Epidermal melanocyte (primary cell): Measurements from ENCODE around the gene SLC45A2.
"Not testable (repeated sequence)": the region's sequence is repeated elsewhere in the genome, so short reads cannot be mapped to it uniquely, and the experiment has no call there.

Experiments used
- DNase-seq: peaks from one replicate; pipeline ENCODE4 v3.0.0; 2011; ENCODE audit warnings: low spot score; ENCODE audit not compliant: insufficient read length

SLC45A2 gene

DNA sequence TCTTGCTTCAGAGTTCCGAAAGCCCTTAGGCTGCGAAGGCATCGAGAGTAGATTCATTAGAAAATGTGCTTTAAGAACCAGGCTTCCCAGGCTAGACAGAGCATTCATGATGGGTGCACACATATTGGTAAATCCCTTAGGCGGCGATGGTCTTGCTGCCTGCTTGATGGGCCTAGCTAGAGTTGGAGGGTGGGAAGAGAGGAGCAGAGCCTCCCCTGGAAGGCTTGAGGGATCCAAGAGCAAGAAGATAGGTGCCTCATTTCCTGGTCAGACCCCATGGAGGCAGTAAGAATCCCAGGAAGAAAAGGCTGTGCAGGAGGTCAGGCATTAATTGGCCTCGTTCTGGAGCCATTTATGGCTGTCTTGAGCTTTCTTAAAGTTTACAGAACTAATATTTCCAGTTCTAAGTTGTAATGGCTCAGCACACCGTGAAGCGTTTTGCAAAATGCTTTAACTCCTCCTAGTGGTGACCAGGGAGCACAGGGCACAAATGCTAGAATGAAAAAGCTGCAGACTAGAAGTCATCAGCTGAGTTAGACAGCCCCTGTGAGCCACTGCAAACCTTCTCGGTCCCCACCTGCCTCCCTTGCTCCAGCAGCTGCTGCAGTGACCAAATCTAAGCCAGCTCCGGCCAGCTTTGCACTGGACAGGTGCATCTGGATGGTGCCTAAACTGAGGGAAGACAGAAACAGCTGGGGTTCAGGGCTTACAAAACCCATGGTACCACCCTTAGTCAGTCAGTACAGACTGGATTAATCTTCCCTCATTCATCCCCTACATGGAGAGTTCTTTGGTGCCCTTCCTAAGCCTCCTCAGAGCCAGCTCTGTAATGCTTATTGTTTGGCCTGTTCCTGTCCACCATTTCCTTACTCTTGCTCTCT is 14.7 kb downstream of the SLC45A2 start:
- peak; percentile 27 for DNase-seq

DNA sequence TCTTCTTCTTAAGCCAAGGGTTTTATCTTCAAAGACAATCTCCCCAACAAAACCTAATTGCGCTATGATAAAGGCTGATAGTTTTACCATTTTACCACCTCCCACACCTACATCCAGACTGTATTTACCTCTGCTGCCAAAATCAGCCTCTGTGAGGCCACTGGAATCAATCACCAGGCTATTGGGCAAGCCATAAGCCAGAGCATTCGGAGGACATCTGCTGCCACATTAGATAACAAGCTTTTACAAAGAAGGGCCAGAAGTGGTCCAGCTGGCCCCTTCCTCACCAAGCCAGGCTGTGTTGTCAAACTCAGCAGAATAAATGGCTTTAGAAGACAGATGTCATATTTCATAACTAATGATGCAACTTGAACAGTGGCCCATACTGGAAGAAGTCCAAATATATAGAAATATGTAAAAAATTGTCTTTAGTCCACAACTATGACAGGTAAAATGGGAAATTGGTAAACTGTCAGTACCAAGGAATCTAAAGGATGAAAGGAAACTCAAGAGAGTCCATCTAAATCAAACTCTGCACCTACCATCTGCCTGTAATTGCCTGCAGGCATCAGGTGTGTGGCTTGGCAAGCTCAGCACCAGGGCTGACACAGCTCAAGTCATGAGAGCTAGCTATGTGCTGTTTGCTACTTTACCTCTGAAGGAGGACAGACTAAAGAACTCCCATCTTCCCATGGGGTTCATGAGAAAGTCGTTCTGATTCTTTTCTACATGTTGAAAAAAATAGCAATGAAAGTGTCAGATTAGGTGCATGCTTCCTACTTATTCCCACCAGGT is 16.1 kb downstream of the SLC45A2 start:
- no peak for DNase-seq

DNA sequence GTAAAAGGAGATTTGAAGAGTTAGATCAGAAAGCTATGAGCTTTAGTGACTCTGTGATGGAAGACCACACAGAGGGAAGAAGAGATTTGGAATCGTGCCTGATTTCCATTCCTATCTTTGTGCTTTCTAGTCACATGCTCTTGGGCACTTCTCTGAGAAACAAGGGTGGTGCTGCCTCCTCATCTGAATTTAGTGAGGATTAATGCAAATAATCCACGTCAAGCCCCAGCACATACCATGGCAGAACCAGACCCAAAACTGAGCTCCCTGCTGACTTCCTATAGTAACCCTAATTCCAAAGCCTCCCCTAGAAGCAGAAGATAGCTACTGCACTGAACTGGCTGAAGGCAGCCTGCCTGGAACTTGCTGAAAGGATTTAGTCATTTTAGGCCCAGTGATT is 17.7 kb downstream of the SLC45A2 start:
- no peak for DNase-seq

DNA sequence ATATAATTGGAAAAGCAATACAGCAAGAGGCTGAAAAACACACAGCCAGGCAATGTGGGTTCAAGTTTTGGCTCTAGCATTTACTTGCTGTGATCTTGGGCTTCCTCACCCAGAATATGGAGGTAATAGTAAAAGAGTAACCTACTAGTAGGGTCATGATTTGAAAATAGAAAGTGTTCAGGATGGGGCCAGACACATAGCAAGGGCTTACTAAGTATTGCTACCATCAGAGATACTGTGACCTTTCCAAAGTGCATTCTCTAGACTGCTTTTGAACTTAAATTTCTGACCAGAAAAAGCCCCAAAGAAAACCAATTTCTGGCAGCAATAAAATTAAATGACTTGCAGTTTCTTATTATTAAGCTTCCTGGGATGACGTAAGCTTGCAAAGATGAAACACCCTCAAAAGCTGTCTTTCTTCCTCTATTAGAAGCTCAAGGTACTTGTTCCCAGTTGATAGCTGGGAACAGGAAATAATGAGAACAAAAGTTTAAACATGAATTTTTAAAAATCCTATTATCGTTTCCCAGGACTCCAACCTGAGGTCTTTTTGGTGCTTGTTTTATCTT is 20.3 kb downstream of the SLC45A2 start:
- DNase-seq, result no peak

DNA sequence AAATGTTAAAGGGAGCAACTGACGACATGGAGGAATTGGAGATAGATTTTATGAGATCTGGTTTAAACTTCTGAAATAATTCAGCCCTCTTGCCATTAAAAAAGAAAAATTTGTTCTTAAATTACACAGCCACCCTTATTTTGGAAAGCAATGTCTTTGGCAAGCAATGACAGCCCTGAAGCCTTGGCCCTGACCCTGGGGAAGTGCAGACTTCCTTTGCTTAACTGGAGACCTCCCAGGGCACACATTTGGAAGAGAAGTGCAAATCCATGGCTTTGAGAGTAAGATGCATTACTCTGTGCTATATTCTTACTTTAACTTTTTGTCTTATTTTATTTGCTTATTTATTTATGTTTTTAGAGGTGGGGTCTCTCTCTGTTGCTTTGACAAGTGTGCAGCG is 26.3 kb downstream of the SLC45A2 start:
- DNase-seq, result no peak

DNA sequence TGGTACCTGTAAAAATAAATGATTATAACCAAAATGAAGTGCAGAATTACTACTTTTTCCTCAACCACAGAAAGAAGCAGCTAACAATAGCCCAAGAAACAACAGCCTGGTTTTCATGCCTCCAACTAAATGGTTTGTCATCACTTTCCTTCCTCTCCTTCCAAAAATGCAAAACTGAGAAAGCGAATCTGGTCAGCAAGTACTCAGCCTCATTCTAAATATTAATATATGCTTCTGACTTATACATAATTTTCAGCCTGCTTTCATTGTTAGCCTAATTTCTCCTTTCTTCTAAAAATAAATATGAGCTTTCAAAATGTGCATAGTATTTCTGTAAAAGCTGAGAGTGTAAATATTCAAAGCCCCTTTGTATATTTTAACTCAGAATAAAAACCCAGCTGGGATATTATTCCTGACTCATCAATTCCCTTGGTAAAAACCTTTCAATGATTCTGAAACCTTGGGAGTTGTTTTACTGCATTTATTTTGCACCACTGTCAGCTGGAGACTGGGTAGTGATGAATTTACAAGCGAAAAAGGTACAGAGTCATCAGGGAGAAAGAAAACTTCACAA is 26.8 kb downstream of the SLC45A2 start:
- DNase-seq, result no peak

DNA sequence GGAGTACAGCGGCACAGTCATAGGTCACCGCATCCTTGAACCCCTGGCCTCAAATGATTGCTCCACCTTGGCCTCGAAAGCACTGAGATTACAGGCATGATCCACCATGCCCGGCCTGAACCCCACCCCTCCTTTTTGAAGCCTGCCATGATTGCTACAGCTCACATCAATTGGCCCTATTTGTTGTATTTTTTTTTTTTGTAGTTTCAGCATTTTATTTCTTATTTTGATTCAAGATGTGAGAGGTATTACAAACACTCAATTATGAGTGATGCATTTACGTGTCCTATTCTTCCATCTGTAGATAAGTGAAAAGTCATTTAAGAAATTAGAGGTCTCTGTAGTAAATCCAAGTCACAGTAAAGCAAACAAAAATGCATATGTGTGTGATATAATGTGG is 32.3 kb downstream of the SLC45A2 start:
- not testable (repeated sequence) for DNase-seq

DNA sequence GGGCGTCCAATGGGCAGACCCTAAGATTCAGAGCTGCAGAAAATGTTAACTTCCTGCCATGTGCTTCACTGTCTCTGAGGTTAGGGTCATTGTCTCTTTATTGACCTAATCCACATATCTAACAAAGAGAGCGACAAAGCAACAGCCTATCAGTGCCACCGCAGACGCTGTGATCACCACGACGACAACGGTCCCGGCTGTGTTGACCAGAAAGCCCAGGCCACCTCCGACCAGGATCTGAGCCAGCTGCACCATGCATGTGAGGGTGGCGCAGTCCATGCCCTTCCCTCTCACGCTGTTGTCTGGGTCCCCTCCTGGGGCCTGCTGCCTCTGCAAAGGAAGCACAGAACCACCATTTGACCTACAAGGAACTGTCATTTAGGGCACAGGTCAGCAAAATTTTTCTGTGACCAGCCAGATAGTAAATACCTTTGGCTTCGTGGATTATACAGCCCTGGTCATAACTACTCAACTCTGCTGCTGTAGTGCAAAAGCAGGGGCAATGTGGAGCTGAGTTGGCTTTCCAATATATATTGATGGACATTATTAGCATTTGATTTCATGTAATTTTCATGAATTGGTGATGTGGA is 39.9 kb downstream of the SLC45A2 start:
- DNase-seq, result no peak

DNA sequence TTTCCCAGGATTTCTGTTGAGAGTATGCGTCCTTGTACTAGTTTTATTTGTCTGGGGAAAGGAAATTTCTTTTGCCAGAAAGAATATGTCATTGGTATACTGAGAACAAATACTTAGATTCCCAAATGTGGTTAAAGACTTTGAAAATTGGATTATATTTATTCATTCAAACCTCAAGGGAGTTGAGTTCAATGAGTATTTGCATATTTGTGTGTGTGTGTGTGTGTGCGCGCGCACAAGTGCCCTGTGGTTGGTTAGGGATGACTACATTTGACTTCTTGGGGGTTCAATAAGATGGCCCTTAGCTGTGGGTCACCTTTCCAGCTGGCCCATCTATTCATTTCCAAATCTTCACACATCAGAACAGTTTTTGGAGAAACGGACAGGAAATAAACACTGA is 43.4 kb downstream of the SLC45A2 start:
- DNase-seq, result no peak

DNA sequence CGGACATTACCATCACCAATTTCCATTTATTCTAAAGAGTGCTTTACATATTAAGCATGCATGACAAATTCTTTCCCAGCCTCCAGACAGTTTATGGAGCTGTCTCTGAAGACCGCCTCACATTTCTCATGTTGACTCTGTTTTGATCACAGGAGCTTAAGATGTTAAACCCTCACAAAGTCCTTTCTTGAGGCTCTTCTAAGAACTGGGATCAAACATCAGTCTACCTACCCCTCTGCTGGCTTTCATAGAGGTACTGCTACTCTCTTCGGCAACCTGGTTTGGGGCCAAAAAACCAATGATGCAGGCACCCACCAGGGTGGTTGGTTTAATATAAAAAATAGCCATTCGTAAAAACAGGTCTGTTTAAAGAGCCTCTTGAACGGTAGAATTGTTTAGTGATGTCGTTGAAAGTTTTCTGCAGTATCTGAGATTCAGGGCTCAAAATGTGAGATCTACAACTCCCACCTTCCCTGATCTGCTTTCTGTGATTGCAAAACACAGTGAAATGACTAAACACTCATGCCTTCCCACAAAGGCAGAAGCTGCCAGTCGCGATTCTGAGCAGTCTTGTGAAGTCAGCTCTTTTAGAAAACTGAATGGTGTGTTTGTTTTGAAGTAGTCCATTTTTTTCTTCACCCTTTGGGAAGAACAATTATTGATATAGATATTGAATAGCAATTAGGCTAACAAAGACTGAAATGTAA is 44.8 kb downstream of the SLC45A2 start:
- DNase-seq, result no peak

DNA sequence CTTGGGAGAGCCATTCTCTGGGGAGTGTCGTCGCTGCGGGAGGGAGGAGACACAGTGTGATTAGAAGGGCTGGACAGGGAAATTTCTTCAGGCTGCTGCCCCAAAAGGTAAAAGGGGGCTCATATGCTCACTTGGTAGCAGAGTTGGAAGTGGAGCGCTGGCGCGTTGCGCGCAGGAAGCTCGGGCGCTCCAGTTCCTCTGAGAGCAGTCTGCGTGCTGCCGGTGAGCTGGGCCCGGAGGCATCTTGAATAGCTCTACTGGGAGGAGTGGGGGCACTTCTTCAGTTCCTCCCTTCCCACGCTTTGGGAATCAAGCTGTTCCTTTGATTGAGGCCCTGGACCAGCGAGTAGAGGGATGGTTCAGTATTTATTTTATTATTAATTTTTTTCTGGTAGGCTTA is 45.6 kb downstream of the SLC45A2 start:
- DNase-seq, result no peak

DNA sequence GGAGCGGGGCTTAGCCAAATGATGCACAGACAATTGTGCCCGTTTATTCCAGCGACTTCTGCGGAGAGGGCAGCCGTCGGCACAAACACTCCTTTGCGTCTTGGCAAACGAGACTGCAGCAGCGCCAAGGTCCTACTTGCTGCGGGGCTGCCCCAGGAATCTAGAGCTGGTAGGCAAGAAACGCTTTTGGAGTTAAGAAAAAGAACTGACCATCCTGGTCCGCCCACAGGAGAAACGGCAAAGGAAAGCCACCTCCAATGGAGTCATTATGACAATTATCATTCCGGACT is 46.0 kb downstream of the SLC45A2 start:
- DNase-seq, result no peak

DNA sequence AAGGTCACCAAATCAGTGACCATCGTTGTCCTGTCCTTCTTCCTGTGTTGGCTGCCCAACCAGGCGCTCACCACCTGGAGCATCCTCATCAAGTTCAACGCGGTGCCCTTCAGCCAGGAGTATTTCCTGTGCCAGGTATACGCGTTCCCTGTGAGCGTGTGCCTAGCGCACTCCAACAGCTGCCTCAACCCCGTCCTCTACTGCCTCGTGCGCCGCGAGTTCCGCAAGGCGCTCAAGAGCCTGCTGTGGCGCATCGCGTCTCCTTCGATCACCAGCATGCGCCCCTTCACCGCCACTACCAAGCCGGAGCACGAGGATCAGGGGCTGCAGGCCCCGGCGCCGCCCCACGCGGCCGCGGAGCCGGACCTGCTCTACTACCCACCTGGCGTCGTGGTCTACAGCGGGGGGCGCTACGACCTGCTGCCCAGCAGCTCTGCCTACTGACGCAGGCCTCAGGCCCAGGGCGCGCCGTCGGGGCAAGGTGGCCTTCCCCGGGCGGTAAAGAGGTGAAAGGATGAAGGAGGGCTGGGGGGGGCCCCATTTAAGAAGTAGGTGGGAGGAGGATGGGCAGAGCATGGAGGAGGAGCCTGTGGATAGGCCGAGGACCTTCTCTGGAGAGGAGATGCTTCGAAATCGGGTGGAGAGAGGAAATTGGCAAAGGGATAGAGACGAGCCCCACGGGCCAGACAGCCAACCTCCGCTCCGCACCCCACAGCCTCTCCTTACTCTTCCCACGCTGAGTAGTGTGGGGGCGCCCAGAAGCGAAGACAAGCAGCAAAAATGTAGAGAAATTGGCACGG is 46.6 kb downstream of the SLC45A2 start:
- DNase-seq, result no peak

DNA sequence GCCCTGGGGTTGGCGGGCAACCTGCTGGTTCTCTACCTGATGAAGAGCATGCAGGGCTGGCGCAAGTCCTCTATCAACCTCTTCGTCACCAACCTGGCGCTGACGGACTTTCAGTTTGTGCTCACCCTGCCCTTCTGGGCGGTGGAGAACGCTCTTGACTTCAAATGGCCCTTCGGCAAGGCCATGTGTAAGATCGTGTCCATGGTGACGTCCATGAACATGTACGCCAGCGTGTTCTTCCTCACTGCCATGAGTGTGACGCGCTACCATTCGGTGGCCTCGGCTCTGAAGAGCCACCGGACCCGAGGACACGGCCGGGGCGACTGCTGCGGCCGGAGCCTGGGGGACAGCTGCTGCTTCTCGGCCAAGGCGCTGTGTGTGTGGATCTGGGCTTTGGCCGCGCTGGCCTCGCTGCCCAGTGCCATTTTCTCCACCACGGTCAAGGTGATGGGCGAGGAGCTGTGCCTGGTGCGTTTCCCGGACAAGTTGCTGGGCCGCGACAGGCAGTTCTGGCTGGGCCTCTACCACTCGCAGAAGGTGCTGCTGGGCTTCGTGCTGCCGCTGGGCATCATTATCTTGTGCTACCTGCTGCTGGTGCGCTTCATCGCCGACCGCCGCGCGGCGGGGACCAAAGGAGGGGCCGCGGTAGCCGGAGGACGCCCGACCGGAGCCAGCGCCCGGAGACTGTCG is 47.3 kb downstream of the SLC45A2 start:
- DNase-seq, result no peak

DNA sequence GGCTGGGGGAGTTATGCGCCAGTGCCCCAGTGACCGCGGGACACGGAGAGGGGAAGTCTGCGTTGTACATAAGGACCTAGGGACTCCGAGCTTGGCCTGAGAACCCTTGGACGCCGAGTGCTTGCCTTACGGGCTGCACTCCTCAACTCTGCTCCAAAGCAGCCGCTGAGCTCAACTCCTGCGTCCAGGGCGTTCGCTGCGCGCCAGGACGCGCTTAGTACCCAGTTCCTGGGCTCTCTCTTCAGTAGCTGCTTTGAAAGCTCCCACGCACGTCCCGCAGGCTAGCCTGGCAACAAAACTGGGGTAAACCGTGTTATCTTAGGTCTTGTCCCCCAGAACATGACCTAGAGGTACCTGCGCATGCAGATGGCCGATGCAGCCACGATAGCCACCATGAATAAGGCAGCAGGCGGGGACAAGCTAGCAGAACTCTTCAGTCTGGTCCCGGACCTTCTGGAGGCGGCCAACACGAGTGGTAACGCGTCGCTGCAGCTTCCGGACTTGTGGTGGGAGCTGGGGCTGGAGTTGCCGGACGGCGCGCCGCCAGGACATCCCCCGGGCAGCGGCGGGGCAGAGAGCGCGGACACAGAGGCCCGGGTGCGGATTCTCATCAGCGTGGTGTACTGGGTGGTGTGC is 48.0 kb downstream of the SLC45A2 start, which contains the start of gene RXFP3:
RXFP3 (plus strand) TSS at position 6 of the 636 bp plus-strand sequence; CDS start at position 361, 355 bp downstream.
- DNase-seq, result no peak

DNA sequence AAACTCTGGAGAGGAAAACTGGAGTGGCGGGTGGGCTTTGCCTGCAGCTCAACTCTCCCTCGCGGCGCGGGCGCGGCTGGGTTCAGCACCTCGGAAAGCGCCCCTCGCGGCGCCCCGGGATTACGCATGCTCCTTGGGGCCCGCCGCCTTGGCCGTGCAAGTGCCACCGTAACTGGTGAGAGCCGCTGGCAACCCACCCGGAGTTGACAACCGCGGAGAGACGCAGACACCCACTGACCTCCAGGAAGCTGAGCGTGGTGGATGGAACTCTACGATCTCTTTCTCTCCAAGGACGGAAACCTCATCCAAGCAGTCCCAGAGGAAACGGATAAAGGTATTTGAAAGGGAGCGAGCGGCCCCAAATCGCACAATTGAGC is 48.5 kb downstream of the SLC45A2 start:
- peak; percentile 41 for DNase-seq

DNA sequence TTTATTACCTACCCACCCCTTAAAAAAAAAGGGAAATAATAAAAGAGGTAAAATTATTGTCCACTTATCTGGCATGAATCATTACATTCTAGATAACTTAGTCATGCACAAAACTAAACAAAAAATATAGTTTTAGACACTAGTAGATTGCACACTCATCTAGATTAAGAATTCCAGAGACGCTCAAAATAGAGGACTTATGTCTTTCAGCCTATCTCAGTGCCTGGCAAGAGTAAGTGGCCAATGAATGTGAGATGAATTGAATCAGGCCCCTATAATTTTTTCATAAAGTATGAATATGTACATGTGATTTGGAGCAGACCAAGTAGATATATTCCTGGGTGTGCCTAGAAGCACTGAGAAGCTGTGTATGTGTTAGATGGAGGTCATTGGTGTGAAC is 50.3 kb downstream of the SLC45A2 start:
- DNase-seq, result no peak

DNA sequence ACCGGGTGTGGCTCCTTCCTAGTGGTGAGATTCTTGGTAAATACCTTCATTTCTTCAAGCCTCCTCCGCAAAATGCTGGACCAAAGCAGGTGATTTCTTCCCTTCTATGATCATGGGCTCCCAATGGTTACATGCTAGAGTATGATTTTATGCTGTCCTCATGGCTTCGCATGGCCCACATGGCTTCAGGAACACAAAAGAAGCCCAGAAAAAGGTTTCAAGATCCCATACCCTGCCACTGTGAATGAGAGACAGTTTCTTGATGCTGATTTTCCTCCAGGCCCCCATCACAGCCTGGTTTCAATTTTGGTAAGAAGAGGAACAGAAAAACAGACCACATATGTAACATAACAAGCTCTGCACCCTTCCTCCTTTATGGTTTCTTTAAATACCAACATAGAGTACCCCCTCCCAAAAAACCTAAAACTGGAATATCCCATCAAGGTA is 50.7 kb downstream of the SLC45A2 start:
- DNase-seq, result no peak

DNA sequence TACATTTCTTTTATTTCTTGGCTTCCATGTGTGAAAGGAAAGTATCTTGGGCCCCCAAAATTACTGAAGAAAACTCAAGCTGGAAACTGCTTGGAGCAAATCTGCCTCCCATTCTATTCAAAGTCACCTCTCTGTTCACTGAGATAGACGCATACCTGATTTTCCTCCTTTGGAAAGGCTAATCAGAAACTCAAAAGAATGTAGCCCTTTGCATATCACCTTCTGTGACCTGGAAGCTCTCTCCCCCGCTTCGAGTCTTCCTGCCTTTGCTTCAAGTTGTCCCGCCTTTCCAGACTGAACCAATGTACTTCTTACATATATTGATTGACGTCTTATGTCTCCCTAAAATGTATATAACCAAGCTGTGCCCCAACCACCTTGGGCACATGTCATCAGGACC is 53.4 kb downstream of the SLC45A2 start:
- DNase-seq, result no peak
